GM21786 (cell line): ENCODE data around the gene RAB26.

Source experiments
- ATAC-seq: cut with Tn5 transposase; IDR thresholded peaks from one replicate; pipeline ENCODE4 v1.9.1; 2021; ENCODE audit not compliant: unreplicated experiment

Gene RAB26

DNA sequence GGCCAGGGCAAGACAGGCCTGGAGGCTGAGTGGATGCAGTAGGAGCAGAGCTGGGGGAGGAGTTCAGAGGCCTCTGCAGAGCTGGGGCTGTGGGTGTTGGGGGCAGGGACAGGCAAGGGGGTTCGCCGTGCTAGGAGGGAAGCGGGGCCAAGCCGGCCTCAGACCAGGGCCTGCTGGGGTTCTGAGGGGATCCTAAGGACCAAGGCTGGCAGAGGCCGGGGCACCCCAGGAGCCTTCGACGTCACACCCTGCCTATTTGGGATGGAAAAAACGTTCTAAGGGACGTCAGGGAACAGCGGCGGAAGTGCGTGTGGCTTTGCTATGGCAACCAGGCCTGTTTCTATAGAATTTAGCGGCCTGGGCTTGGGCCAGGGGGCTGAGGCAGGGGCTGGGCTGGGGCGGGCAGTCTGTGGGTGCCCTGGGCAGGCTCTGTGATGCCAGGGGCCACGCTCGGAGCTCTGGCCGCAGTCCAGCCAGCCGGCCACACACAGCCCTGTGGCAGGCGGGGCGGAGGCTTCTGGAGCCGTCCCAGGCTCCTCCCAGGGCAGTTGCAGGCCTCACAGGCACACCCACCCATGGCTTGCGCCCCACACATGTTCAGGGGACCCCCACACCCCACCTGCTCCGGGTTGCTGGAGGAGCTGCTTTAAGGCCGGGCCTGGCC, 10.9 kb downstream of the RAB26 start:
- no peak for ATAC-seq

DNA sequence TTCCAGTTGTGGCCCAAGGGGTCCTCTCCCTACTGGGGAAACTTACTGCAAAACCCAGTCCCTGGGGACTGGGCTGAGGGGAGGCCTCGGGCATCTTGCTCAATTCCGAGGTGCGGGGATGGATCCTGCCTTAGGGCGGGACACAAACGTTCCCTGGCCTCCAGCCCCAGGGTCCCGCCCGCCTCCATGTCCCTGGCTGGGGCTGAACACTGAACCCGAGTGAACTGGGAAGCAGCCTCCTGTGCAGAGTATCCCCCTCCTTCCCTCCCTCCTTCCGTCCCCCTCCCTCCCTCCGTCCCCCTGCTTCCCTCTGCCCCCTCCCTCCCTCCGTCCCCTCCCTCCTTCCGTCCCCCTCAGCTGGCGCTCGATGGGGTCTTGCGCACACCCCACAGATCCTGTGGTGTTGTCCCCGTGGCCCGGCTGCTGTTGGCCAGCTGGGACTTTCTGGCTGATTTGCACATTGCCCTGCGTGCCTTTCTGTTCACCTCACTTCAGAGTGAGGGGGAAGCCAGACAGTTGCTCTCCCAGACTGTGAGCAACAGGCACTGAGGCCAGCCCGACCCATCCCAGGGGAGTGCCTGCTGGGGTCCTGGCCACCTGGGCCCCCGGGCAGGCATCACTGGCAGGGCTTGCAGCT, 12.6 kb downstream of the RAB26 start:
- ATAC-seq: no peak

DNA sequence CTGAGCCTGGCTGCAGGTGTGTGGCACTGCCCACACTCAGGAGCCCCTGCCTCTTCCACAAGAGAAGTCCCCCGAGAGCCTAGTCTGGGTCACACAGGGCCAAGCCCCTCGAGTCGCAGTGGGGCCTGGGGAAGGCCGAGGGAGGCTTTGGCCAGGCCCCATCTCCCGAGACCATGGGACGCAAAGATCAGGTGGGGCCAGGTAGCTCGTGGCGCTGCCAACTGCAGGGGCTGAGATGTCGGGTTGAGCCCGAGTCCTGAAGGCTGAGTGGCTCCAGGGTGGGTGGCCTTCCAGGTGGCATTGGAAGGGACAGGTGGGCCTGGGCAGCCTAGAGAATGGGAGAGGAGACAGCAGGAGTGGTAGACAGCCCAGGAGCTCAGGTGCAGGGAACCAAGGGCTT, 13.5 kb downstream of the RAB26 start:
- ATAC-seq: no peak

DNA sequence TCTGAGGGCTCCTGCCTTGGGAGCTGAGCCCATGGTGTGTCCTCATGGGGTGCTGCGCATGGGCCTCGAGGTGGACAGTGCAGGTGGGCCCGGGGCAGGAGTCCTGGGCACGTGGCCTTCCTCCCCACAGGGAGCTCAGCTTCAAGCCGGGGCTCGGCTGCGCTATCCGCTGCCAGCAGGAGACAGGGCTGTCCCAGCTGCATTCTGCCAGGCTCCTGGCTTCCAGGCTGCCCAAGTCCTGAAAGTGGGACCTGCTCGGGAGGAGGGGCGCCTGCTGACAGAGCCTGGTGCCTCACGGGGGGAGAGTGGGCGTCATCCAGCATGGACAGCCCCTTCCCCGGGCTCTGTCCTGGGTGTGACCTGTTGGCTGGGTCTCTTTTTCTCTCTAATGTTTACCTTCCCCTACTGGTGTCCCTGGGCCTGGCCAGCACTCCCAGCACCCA, 14.3 kb downstream of the RAB26 start:
- ATAC-seq: no peak

DNA sequence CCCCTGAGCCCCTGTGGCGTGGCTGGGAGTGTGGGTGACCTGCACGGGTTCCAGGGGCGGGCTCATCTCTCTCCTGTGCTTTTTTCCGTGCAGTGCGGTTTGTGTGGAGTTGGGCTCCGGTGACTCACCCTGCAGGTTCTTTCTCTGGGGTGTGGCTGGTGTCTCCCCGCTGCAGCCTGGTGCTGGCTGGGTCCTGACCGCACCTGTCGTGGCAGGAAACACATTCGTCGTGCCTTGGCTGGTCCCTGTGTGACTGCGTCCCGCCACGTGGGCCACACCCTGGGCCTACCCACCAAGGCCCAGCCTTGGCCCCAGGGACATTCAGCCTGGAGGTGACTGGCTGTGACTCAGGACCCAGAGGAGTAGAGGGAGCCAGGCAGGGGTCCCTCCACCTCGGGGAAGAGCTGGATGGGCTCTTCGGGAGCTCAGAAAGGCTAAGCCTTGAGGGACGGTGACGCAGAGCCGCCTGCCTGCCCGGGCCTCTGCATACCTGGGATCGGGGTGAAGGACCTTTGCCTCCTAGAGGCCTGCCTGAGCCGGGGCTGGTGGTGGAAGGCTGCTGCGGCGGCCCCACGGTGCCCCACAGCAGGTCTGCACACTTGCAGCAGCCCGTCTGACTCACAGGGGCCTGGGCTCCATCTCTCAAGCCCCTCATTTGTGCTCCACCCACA, 14.9 kb downstream of the RAB26 start:
- ATAC-seq: no peak

DNA sequence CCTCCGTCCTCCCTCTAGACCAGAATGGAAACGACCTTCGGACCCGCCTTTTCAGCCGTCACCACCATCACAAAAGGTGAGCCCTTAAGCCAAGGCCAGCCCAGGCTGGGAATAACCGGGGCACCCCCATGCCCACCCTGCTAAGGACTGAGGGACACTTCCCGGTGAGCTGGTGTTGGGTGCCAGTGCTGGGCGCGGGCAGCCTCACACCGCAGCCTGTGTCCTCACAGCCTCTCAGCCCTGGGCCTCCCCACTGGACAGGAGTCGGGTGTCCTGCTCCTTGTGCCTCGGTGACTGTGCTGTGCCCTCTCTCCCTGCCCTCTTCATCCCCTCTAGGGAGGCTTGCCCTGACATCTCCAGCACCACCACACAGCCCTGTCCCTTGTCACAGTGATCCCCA, 17.4 kb downstream of the RAB26 start:
- ATAC-seq: no peak

DNA sequence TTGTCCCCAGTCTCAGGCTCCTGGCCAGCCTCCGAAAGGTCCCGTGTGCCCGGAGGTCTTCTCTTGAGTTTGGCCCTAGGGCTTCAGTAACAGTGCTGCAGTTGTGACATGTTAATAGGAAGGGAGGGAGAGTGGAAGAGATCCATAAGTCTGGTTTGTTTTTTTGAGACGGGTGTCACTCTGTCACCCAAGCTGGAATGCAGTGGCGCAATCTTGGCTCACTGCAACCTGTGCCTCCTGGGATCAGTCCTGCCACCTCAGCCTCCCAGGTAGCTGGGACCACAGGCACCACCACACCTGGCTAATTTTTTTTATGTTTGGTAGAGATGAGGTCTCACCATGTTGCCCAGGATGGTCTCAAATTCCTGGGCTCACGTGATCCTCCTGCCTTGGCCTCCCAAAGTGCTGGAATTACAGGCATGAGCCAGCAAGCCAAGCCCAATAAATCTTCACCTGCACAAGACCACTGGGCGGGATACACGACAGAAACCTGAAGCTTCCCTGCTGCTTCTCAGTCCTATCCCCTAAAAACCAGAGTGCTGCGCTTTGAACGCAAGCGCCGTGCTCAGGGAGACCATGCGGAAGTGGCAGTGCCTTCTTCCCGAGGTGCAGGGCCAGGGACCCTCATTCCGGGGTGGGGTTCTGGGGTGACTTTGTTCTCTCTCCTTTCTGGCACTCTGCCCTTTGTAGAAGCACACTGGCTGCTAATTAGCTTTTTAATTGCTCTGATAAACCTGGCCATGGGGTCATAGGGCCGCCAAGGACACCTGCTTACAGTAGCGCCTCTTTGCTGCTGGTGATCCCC, 18.0 kb downstream of the RAB26 start:
- no peak for ATAC-seq

GRCh38 chr16:2167068-2167638, 18.7 kb downstream of the RAB26 start:
- ATAC-seq: no peak

- no peak for ATAC-seq
These were observed 21.7 kb downstream of the RAB26 start for GRCh38 chr16:2170080-2170479.

- no peak for ATAC-seq
These were observed 22.4 kb downstream of the RAB26 start for GRCh38 chr16:2170587-2171435.

GRCh38 chr16:2171601-2172178, 23.3 kb downstream of the RAB26 start:
- ATAC-seq: no peak

DNA sequence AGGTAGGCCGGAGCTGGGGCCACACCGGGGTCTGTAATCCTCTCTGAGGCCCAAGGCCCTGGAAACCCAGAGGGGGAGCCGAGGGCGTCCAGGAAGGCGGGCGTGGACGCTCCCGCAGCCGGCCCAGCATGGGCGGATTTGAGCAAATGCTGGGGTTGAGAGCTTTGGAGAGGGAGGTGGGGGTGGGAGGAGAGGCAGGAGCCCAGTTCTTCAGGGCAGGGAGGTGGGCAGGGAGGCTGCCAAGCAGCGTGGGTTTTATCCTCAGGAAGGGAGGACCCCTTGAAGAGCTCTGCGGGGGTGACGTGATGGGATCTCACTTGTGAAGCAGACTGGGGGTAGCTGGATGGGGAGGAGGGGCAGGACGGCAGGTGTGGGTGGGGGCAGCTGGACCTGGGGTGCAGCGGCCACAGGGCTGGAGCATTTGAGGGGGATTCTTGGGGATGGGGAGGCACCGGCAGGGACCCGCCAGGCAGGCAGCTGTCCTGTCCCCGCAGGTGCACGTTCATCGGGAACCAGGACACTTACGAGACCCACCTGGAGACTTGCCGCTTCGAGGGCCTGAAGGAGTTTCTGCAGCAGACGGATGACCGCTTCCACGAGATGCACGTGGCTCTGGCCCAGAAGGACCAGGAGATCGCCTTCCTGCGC, 24.4 kb downstream of the RAB26 start:
- no peak for ATAC-seq

GRCh38 chr16:2173366-2173765, 24.9 kb downstream of the RAB26 start:
- no peak for ATAC-seq

DNA sequence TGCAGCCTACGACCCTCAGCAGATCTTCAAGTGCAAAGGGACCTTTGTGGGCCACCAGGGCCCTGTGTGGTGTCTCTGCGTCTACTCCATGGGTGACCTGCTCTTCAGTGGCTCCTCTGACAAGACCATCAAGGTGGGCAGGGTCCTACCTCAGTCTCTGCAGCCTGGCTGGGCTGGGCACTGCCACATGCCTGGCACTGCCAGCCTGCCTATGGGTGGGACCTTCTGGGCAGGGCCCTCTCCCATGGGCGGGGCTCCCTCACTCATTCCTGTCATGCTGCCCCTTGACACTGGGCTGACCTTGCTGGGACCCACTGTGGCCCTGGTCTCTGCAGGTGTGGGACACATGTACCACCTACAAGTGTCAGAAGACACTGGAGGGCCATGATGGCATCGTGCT, 25.5 kb downstream of the RAB26 start:
- no peak for ATAC-seq

- no peak for ATAC-seq
These were observed 26.1 kb downstream of the RAB26 start for GRCh38 chr16:2174396-2175131.

- no peak for ATAC-seq
These were observed 27.0 kb downstream of the RAB26 start for GRCh38 chr16:2175454-2175853.

DNA sequence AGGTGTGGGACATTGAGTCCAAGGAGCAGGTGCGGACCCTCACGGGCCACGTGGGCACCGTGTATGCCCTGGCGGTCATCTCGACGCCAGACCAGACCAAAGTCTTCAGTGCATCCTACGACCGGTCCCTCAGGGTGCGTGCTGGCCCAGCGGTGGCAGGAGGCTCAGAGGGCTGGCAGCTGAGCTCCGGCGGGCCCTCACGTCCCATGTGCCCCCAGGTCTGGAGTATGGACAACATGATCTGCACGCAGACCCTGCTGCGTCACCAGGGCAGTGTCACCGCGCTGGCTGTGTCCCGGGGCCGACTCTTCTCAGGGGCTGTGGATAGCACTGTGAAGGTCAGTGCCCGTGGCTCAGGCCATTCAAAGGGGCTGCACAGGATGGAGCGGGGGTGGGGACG, 27.6 kb downstream of the RAB26 start:
- ATAC-seq: no peak

DNA sequence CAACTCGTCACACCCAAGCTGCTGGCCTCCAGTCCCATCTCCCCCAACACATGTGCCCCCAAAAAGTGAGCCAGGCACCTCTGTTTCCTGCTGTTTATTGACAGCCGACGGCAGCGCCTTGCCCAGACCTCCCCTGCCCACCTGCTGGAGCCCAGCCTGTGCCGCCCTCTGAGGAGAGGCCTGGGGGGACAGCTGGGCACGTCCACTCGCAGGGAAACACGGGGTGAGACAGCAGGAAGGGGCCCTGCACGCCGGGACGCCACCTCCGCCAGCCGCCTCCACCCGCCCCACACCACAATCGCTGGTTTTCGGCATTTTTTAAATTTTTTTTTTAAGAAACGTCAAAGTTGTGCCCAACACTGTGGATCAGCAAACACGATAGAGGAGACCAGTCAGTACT, 28.7 kb downstream of the RAB26 start:
- no peak for ATAC-seq

- ATAC-seq: no peak
These were observed 29.1 kb downstream of the RAB26 start for GRCh38 chr16:2177561-2177960.
